HEK293 (cell line): ENCODE measurements around the gene PLS1.

ENCODE experiments used
- CTCF ChIA-PET: fragments of 350-600 bp; formaldehyde crosslinking; extraction: SDS; loops from one replicate; lab custom pipeline; 2021; ENCODE audit warnings: antibody characterized with exemption; lab: Yijun Ruan, JAX
- POLR2A ChIA-PET: fragments of 300-600 bp; formaldehyde crosslinking; extraction: SDS; loops from one replicate; lab custom pipeline; 2020; ENCODE audit warnings: antibody characterized with exemption, inconsistent platforms; lab: Yijun Ruan, JAX
- H3K27ac ChIP-seq: fragments of 200-500 bp; sonication (Bioruptor generic); 2 replicates; pipeline ENCODE4 v1.5.1; 2014; ENCODE audit warnings: low read depth, low read length, control low read depth, inconsistent platforms; ENCODE audit errors: extremely low read depth
- H3K36me3 ChIP-seq, 2 experiments: fragments of 200-500 bp in 1 of 2; sonication (Bioruptor generic) in 1 of 2; 1 replicate in 1 of 2; 2 replicates in 1 of 2; pipeline ENCODE4 v1.5.1; 2014 to 2017; ENCODE audit warnings: inconsistent platforms in 2 of 2, low read length in 2 of 2; ENCODE audit not compliant: control insufficient read depth in 2 of 2, insufficient read depth in 1 of 2
- H3K4me1 ChIP-seq: fragments of 200-500 bp; sonication (Bioruptor generic); 2 replicates; pipeline ENCODE4 v1.5.1; 2014; ENCODE audit warnings: mild to moderate bottlenecking, low read length, inconsistent platforms; ENCODE audit not compliant: control insufficient read depth, insufficient read depth
- H3K4me3 ChIP-seq: 2 replicates; pipeline ENCODE4 v1.5.1; 2011; ENCODE audit warnings: low read depth, mild to moderate bottlenecking, control low read depth, low read length, moderate library complexity
- H3K9me3 ChIP-seq: fragments of 200-500 bp; sonication (Bioruptor generic); 2 replicates; pipeline ENCODE4 v1.5.1; 2014; ENCODE audit warnings: low read depth, low read length, inconsistent platforms; ENCODE audit not compliant: control insufficient read depth, insufficient read depth
- AEBP2 ChIP-seq: fragments of 450-650 bp; formaldehyde crosslinking; IDR thresholded peaks from 2 replicates; pipeline ENCODE4 v1.5.1; 2016; ENCODE audit warnings: missing biosample characterization, missing genetic modification characterization, borderline replicate concordance
- BCL11A ChIP-seq: fragments of 450-650 bp; formaldehyde crosslinking; IDR thresholded peaks from 2 replicates; pipeline ENCODE4 v1.5.1; 2016; ENCODE audit warnings: low read depth, missing biosample characterization, missing genetic modification characterization
- BCL6B ChIP-seq: fragments of 450-650 bp; formaldehyde crosslinking; IDR thresholded peaks from 2 replicates; pipeline ENCODE4 v1.5.1; 2017; ENCODE audit warnings: missing biosample characterization, missing genetic modification characterization
- ELK4 ChIP-seq: IDR thresholded peaks from 2 replicates; pipeline ENCODE4 v1.6.1; 2011; ENCODE audit warnings: mild to moderate bottlenecking, low read depth, low read length, borderline replicate concordance
- GLI4 ChIP-seq: fragments of 450-650 bp; formaldehyde crosslinking; IDR thresholded peaks from 2 replicates; pipeline ENCODE4 v1.5.1; 2016; ENCODE audit warnings: missing biosample characterization, missing genetic modification characterization
- PRDM4 ChIP-seq: fragments of 450-650 bp; formaldehyde crosslinking; IDR thresholded peaks from 2 replicates; pipeline ENCODE4 v1.5.1; 2017; ENCODE audit warnings: missing biosample characterization, missing genetic modification characterization
- TRIM28 ChIP-seq: IDR thresholded peaks from 2 replicates; pipeline ENCODE4 v1.6.1; 2011; ENCODE audit warnings: low read length, control low read depth, borderline replicate concordance
- ZNF26 ChIP-seq: fragments of 450-650 bp; formaldehyde crosslinking; IDR thresholded peaks from 2 replicates; pipeline ENCODE4 v1.5.1; 2016; ENCODE audit warnings: missing biosample characterization, missing genetic modification characterization
- ZNF292 ChIP-seq: fragments of 450-650 bp; formaldehyde crosslinking; IDR thresholded peaks from 2 replicates; pipeline ENCODE4 v1.5.1; 2016; ENCODE audit warnings: low read depth, missing biosample characterization, missing genetic modification characterization, borderline replicate concordance
- ZNF324 ChIP-seq: fragments of 450-650 bp; formaldehyde crosslinking; IDR thresholded peaks from 2 replicates; pipeline ENCODE4 v1.5.1; 2016; ENCODE audit warnings: missing biosample characterization, missing genetic modification characterization
- ZNF366 ChIP-seq: fragments of 450-650 bp; formaldehyde crosslinking; conservative IDR thresholded peaks from 2 replicates; pipeline ENCODE4 v1.5.1; 2016; ENCODE audit warnings: missing biosample characterization, missing genetic modification characterization
- ZNF398 ChIP-seq: fragments of 450-650 bp; formaldehyde crosslinking; IDR thresholded peaks from 2 replicates; pipeline ENCODE4 v1.5.1; 2017; ENCODE audit warnings: missing biosample characterization, missing genetic modification characterization
- ZNF449 ChIP-seq: fragments of 450-650 bp; formaldehyde crosslinking; IDR thresholded peaks from 2 replicates; pipeline ENCODE4 v1.5.1; 2017; ENCODE audit warnings: missing biosample characterization, mild to moderate bottlenecking, missing genetic modification characterization, moderate library complexity
- ZNF521 ChIP-seq: fragments of 450-650 bp; formaldehyde crosslinking; IDR thresholded peaks from 2 replicates; pipeline ENCODE4 v1.5.1; 2017; ENCODE audit warnings: missing biosample characterization, mild to moderate bottlenecking, missing genetic modification characterization
- ZNF624 ChIP-seq: fragments of 450-650 bp; formaldehyde crosslinking; IDR thresholded peaks from 2 replicates; pipeline ENCODE4 v1.5.1; 2017; ENCODE audit warnings: missing biosample characterization, missing genetic modification characterization
- ZNF701 ChIP-seq: fragments of 450-650 bp; formaldehyde crosslinking; IDR thresholded peaks from 2 replicates; pipeline ENCODE4 v1.5.1; 2016; ENCODE audit warnings: missing biosample characterization, missing genetic modification characterization
- ZNF768 ChIP-seq: fragments of 450-650 bp; formaldehyde crosslinking; IDR thresholded peaks from 2 replicates; pipeline ENCODE4 v1.5.1; 2018; ENCODE audit warnings: missing biosample characterization, mild to moderate bottlenecking, missing genetic modification characterization
- ZNF837 ChIP-seq: fragments of 450-650 bp; formaldehyde crosslinking; IDR thresholded peaks from 2 replicates; pipeline ENCODE4 v1.5.1; 2016; ENCODE audit warnings: missing biosample characterization, missing genetic modification characterization

Gene PLS1

GRCh38 chr3:142568393-142569017, 27.7 kb upstream of the PLS1 start:
- Histone ChIP-seq H3K4me3 (no peak overlapping the region), H3K4me1 (no peaks in the 10 kb centered on the region), H3K36me3 (peaks cover 5 to 23% of the 10 kb centered on the region in 2 experiments; a peak in 2 of 3 replicates), H3K9me3 (no peaks in the 10 kb centered on the region), H3K27ac (no peak overlapping the region)
- TF ChIP-seq ZNF366 (tag by site-specific recombination) (no peak), ELK4 (no peak), TRIM28 (no peak), ZNF701 (tag by site-specific recombination) (no peak), AEBP2 (tag by site-specific recombination) (no peak), BCL6B (tag by site-specific recombination) (no peak), ZNF768 (tag by site-specific recombination) (no peak), GLI4 (no peak), ZNF521 (no peak), ZNF292 (tag by site-specific recombination) (no peak), ZNF324 (no peak), PRDM4 (no peak), ZNF449 (tag by site-specific recombination) (no peak), ZNF624 (tag by site-specific recombination) (no peak), ZNF26 (tag by site-specific recombination) (no peak), ZNF398 (tag by site-specific recombination) (no peak), ZNF837 (no peak), BCL11A (tag by site-specific recombination) (no peak)
- ChIA-PET POLR2A (no interaction called here), CTCF (no interaction called here)
